GM12873 (cell line): ENCODE results near the gene TMEM204.

Source experiments
- TF ChIP-seq, protein P1 (sequence below): IDR thresholded peaks from 2 replicates; pipeline ENCODE4 v1.5.1; 2012; ENCODE audit warnings: low read depth, mild to moderate bottlenecking, moderate library complexity, low read length, control low read depth; ENCODE audit not compliant: insufficient read depth; ENCODE audit errors: missing control alignments

The TMEM204 gene

GRCh38 chr16:1531638-1531910, 1.9 kb upstream of the TMEM204 start:
- TF ChIP-seq, protein P1, sequence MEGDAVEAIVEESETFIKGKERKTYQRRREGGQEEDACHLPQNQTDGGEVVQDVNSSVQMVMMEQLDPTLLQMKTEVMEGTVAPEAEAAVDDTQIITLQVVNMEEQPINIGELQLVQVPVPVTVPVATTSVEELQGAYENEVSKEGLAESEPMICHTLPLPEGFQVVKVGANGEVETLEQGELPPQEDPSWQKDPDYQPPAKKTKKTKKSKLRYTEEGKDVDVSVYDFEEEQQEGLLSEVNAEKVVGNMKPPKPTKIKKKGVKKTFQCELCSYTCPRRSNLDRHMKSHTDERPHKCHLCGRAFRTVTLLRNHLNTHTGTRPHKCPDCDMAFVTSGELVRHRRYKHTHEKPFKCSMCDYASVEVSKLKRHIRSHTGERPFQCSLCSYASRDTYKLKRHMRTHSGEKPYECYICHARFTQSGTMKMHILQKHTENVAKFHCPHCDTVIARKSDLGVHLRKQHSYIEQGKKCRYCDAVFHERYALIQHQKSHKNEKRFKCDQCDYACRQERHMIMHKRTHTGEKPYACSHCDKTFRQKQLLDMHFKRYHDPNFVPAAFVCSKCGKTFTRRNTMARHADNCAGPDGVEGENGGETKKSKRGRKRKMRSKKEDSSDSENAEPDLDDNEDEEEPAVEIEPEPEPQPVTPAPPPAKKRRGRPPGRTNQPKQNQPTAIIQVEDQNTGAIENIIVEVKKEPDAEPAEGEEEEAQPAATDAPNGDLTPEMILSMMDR, result no peak

DNA sequence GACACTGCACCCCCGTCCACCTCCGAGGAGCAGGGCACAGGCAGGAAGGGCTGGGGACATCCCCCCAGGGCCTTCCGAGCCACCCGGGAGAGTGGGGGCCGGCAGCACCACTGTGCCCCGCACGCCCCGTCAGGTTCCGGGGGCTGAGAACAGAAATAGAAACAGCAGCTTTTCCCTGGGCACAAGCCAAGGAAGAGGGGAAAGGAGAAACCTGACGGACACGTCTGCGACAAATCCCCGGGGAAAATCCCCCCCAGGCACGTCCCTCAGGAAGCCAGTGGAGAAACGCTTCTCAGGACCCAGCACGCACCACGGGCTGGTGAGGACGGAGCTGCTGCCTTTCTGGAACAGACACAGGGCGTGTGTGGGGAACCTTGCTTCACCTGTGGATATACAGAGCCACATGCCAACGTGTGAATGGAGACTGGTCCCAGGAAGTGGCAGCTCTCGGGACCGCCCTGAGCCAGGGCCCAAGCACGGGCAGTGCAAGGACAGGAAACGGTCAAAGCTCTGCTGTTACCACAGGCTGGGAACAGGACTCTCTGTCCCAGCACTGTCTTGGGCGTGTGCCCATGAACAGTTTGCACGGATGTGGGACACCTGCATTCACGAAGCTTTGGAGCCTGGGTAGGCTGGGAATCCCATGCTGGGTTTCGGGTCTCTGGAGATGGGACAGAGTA, 1.2 kb upstream of the TMEM204 start:
- TF ChIP-seq, protein P1, result no peak

GRCh38 chr16:1532771-1533170, 695 bp upstream of the TMEM204 start:
- TF ChIP-seq, protein P1, result no peak

GRCh38 chr16:1534021-1535020, 855 bp downstream of the TMEM204 start:
- TF ChIP-seq, protein P1, result no peak

DNA sequence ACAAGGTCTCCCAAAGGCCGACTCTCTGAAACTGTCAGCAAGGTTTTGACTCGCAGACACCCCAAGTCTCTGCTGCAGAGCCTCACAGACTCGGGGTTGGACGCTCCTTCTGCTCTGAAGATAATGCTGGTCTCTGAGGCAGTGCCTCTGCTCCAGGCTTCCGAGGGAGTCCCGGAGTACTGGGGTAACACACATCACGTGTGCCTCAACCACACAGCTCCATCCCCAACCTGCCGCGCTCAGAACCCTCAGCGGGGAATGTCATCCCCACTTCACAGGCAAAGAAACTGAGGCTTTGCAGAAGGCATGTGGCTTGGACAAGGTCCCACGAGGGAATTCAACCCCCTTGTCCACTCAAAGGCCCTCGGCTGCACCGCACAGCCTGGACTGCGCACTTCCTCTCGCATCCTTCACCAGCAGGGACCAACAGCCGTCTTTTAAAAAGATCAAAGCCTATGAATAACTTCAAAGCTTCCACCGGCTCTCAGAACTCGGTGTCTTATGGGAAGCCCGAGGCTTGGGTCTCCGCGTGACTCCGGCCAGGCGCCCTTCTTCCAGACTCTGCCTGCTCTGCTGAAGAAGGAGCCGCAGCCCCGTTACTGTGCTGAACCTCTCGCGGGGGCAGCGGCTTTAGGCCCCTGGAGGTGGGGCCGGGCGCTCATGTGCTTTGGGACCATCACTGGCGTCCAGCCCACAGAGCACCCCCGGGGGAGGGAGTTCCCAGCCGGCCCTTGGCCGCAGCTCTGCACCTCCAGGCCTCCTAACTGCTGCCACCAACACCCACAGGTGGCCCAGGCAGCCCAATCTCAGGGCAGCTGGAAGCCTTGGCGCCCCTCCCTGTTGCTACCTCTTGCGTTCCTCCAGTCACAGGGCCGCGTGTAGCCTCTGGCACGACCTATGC, 2.2 kb downstream of the TMEM204 start:
- TF ChIP-seq, protein P1, result no peak

- TF ChIP-seq, protein P1, result no peak
These were observed 3.1 kb downstream of the TMEM204 start for GRCh38 chr16:1536601-1537000.
